ENCODE data around the gene DCX. TPM values are rescaled to one million over a fixed set of nuclear protein-coding genes. Genes with fewer than 3 reads are reported as not detected.

The DCX gene
- polyA plus RNA-seq, 2 donors = under 0.01 to 0.01 TPM

DNA sequence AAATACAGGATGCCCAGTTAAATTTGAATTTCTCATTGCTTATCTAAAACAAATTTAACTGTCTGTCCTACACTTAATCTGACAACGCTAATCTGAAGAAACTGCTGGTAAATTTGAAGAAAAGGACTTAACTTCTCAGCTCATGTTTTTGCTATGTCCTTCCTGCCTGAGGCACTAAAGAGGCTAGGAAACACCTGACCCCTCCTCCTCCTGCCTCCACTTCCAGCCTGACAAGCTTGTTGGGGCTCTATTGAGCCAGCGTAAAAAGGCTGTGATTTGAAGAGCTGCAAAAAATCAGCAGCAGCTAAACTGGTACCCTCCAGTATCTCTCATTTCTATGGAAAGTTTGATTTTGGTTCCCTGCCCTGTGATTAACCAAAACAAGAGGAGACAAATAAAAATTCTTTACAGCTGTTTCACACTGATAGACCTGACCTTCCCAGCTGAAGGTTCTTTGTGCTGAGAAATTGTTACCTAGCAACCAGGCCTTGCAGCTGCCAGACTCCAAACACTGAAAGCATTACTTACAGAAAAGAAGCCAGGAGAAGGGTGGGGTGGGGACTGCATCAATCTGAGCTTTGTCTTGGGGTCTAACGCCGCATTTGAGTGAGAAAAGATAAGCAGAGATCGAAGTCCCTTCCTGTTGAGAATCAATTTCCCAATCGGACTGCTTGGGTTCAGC, 35.0 kb downstream of the DCX start:
- Histone ChIP-seq H3K4me1 (ENCODE audit: control insufficient read depth in 2 of 2, insufficient read depth in 2 of 2, low read length in 1 of 2) (no peaks in the 10 kb centered on the region), H3K27ac (ENCODE audit: low read depth in 2 of 2, low read length in 1 of 2) (no peak overlapping the region), H3K36me3 (ENCODE audit: control insufficient read depth in 2 of 2, insufficient read depth in 2 of 2, low read length in 1 of 2) (no peaks in the 10 kb centered on the region), H3K9me3 (ENCODE audit: control insufficient read depth in 2 of 2, insufficient read depth in 1 of 2, low read depth in 1 of 2, low read length in 1 of 2) (no peaks in the 10 kb centered on the region), H3K27me3 (ENCODE audit: control insufficient read depth in 1 of 2, insufficient read depth in 2 of 2, low read length in 2 of 2) (peaks cover 0 to 9% of the 10 kb centered on the region in 2 donors), H3K4me3 (ENCODE audit: low read depth in 1 of 2, low read length in 2 of 2) (no peak overlapping the region)
- 17 to 40% methylated on average over 6 of the region's 6 CpGs for WGBS, 2 donors

DNA sequence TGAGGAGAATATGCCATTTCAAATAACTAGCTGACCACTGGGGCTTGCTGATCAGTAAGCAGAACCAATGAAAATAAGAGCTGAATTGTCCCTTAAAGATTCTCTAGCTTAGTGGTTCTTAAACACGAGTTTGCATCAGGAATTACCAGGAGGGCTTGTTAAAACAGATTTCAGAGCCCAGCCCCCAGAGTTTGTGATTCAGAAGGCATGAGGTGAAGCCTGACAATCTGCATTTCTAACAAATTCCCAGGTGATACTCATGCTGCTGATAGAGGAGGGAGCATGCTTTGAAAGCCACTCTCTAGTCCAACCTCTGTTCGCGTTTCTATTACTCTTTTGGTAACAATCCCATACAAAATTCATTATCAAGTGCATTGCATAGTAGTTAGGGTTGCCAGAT, 35.5 kb downstream of the DCX start:
- Histone ChIP-seq H3K27ac (ENCODE audit: low read depth in 2 of 2, low read length in 1 of 2) (no peak overlapping the region), H3K4me3 (ENCODE audit: low read depth in 1 of 2, low read length in 2 of 2) (no peak overlapping the region), H3K4me1 (ENCODE audit: control insufficient read depth in 2 of 2, insufficient read depth in 2 of 2, low read length in 1 of 2) (no peaks in the 10 kb centered on the region), H3K9me3 (ENCODE audit: control insufficient read depth in 2 of 2, insufficient read depth in 1 of 2, low read depth in 1 of 2, low read length in 1 of 2) (no peaks in the 10 kb centered on the region), H3K36me3 (ENCODE audit: control insufficient read depth in 2 of 2, insufficient read depth in 2 of 2, low read length in 1 of 2) (no peaks in the 10 kb centered on the region), H3K27me3 (ENCODE audit: control insufficient read depth in 1 of 2, insufficient read depth in 2 of 2, low read length in 2 of 2) (peaks cover 0 to 9% of the 10 kb centered on the region in 2 donors)
- WGBS, 2 donors = 39% methylated on average over 3 of the region's 3 CpGs

DNA sequence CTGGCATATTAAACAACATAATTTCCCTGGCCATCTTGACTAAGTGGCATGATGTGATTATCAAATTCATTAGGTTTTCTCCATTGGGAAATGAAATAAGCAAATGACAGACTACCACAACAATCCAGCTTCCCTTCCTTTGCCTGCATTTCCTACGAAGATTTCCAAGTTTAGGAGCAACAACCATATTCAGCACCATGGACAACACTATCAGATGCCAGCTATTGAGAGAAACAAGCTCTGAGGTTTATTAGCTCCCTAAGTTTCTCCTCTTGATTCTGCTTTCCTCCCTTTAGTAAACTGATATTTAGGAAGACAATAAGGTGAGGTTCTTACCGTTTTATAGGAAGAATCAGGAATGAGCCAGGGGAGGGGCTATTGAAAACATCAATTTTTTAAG, 36.2 kb downstream of the DCX start:
- no peak overlapping the region for H3K27ac ChIP-seq (ENCODE audit: low read depth in 2 of 2, low read length in 1 of 2)
- no peaks in the 10 kb centered on the region for H3K4me1 ChIP-seq (ENCODE audit: control insufficient read depth in 2 of 2, insufficient read depth in 2 of 2, low read length in 1 of 2)
- H3K9me3 ChIP-seq (ENCODE audit: control insufficient read depth in 2 of 2, insufficient read depth in 1 of 2, low read depth in 1 of 2, low read length in 1 of 2) = no peaks in the 10 kb centered on the region
- 17 to 25% methylated on average over 2 of the region's 2 CpGs for WGBS, 2 donors
- no peaks in the 10 kb centered on the region for H3K36me3 ChIP-seq (ENCODE audit: control insufficient read depth in 2 of 2, insufficient read depth in 2 of 2, low read length in 1 of 2)
- no peak overlapping the region for H3K4me3 ChIP-seq (ENCODE audit: low read depth in 1 of 2, low read length in 2 of 2)
- H3K27me3 ChIP-seq (ENCODE audit: control insufficient read depth in 1 of 2, insufficient read depth in 2 of 2, low read length in 2 of 2) = peaks cover 0 to 9% of the 10 kb centered on the region in 2 donors

GRCh38 chrX:111372086-111372485, 39.9 kb downstream of the DCX start:
- no peak overlapping the region for H3K27ac ChIP-seq (ENCODE audit: low read depth in 2 of 2, low read length in 1 of 2)
- H3K4me1 ChIP-seq (ENCODE audit: control insufficient read depth in 2 of 2, insufficient read depth in 2 of 2, low read length in 1 of 2) = no peaks in the 10 kb centered on the region
- no peak overlapping the region for H3K4me3 ChIP-seq (ENCODE audit: low read depth in 1 of 2, low read length in 2 of 2)
- WGBS, 2 donors = 39 to 60% methylated on average over 5 of the region's 5 CpGs
- peaks cover 0 to 5% of the 10 kb centered on the region in 2 donors for H3K27me3 ChIP-seq (ENCODE audit: control insufficient read depth in 1 of 2, insufficient read depth in 2 of 2, low read length in 2 of 2)
- H3K36me3 ChIP-seq (ENCODE audit: control insufficient read depth in 2 of 2, insufficient read depth in 2 of 2, low read length in 1 of 2) = no peaks in the 10 kb centered on the region
- H3K9me3 ChIP-seq (ENCODE audit: control insufficient read depth in 2 of 2, insufficient read depth in 1 of 2, low read depth in 1 of 2, low read length in 1 of 2) = no peaks in the 10 kb centered on the region

- Histone ChIP-seq H3K27me3 (ENCODE audit: control insufficient read depth in 1 of 2, insufficient read depth in 2 of 2, low read length in 2 of 2) (peaks cover 0 to 8% of the 10 kb centered on the region in 2 donors), H3K27ac (ENCODE audit: low read depth in 2 of 2, low read length in 1 of 2) (no peak overlapping the region), H3K4me3 (ENCODE audit: low read depth in 1 of 2, low read length in 2 of 2) (no peak overlapping the region), H3K9me3 (ENCODE audit: control insufficient read depth in 2 of 2, insufficient read depth in 1 of 2, low read depth in 1 of 2, low read length in 1 of 2) (no peaks in the 10 kb centered on the region), H3K36me3 (ENCODE audit: control insufficient read depth in 2 of 2, insufficient read depth in 2 of 2, low read length in 1 of 2) (no peaks in the 10 kb centered on the region), H3K4me1 (ENCODE audit: control insufficient read depth in 2 of 2, insufficient read depth in 2 of 2, low read length in 1 of 2) (no peaks in the 10 kb centered on the region)
- WGBS, 2 donors = 82 to 90% methylated on average over 2 of the region's 2 CpGs
Observed at GRCh38 chrX:111365770-111366325, 46.1 kb downstream of the DCX start.

GRCh38 chrX:111363741-111364140, 48.3 kb downstream of the DCX start:
- Histone ChIP-seq H3K36me3 (ENCODE audit: control insufficient read depth in 2 of 2, insufficient read depth in 2 of 2, low read length in 1 of 2) (no peaks in the 10 kb centered on the region), H3K27ac (ENCODE audit: low read depth in 2 of 2, low read length in 1 of 2) (no peak overlapping the region), H3K4me1 (ENCODE audit: control insufficient read depth in 2 of 2, insufficient read depth in 2 of 2, low read length in 1 of 2) (no peaks in the 10 kb centered on the region), H3K9me3 (ENCODE audit: control insufficient read depth in 2 of 2, insufficient read depth in 1 of 2, low read depth in 1 of 2, low read length in 1 of 2) (no peaks in the 10 kb centered on the region), H3K4me3 (ENCODE audit: low read depth in 1 of 2, low read length in 2 of 2) (no peak overlapping the region), H3K27me3 (ENCODE audit: control insufficient read depth in 1 of 2, insufficient read depth in 2 of 2, low read length in 2 of 2) (peaks cover 0 to 8% of the 10 kb centered on the region in 2 donors)
- 87 to 93% methylated on average over 3 of the region's 3 CpGs for WGBS, 2 donors

DNA sequence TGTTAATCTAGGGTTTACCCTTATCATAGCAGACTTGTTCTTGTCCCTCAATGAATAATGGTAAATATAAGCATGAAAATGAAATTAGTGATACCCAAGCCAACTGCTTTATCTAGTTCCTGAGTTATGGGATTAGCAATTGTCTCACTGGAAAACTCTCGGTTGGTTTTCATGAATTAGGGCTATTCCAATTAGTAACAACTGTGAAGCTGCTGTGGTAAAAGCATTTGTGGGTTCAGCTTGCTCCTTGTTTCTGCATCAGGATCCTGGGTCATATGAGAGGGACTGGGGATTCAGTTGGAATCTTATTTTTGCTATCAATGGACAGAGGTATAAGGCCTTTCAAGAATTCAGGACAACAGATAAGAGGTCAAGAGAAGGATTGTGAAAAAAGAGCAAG, 50.2 kb downstream of the DCX start:
- no peak overlapping the region for H3K4me3 ChIP-seq (ENCODE audit: low read depth in 1 of 2, low read length in 2 of 2)
- H3K27me3 ChIP-seq (ENCODE audit: control insufficient read depth in 1 of 2, insufficient read depth in 2 of 2, low read length in 2 of 2) = peaks cover 0 to 5% of the 10 kb centered on the region in 2 donors
- no peaks in the 10 kb centered on the region for H3K4me1 ChIP-seq (ENCODE audit: control insufficient read depth in 2 of 2, insufficient read depth in 2 of 2, low read length in 1 of 2)
- 78% methylated on average over 1 of the region's 1 CpG for WGBS, 2 donors
- no peaks in the 10 kb centered on the region for H3K36me3 ChIP-seq (ENCODE audit: control insufficient read depth in 2 of 2, insufficient read depth in 2 of 2, low read length in 1 of 2)
- no peaks in the 10 kb centered on the region for H3K9me3 ChIP-seq (ENCODE audit: control insufficient read depth in 2 of 2, insufficient read depth in 1 of 2, low read depth in 1 of 2, low read length in 1 of 2)
- no peak overlapping the region for H3K27ac ChIP-seq (ENCODE audit: low read depth in 2 of 2, low read length in 1 of 2)

DNA sequence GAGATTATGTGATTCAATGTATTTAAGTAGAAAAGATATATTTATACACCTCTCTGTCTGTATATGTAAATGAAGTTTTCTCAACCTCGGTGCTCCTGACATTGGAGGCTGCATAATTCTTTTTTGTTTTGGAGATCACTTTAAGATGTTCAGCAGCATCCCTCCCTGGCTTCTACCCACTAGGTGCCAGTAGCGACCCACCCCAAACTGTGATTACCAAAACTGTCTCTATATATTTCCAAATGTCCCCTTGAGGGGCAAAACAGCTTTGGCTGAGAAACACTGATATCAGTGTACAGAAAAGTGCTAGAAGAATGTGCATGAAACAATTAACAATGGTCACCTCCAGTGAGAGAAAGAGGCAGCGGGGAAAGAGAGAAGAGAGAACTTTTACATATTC, 51.2 kb downstream of the DCX start:
- no peaks in the 10 kb centered on the region for H3K4me1 ChIP-seq (ENCODE audit: control insufficient read depth in 2 of 2, insufficient read depth in 2 of 2, low read length in 1 of 2)
- WGBS, 2 donors = 57 to 61% methylated on average over 3 of the region's 3 CpGs
- peaks cover 0 to 2% of the 10 kb centered on the region in 2 donors for H3K27me3 ChIP-seq (ENCODE audit: control insufficient read depth in 1 of 2, insufficient read depth in 2 of 2, low read length in 2 of 2)
- H3K4me3 ChIP-seq (ENCODE audit: low read depth in 1 of 2, low read length in 2 of 2) = no peak overlapping the region
- H3K9me3 ChIP-seq (ENCODE audit: control insufficient read depth in 2 of 2, insufficient read depth in 1 of 2, low read depth in 1 of 2, low read length in 1 of 2) = no peaks in the 10 kb centered on the region
- H3K27ac ChIP-seq (ENCODE audit: low read depth in 2 of 2, low read length in 1 of 2) = no peak overlapping the region
- no peaks in the 10 kb centered on the region for H3K36me3 ChIP-seq (ENCODE audit: control insufficient read depth in 2 of 2, insufficient read depth in 2 of 2, low read length in 1 of 2)

- WGBS, 2 donors = 58 to 61% methylated on average over 2 of the region's 2 CpGs
- Histone ChIP-seq H3K9me3 (ENCODE audit: control insufficient read depth in 2 of 2, insufficient read depth in 1 of 2, low read depth in 1 of 2, low read length in 1 of 2) (no peaks in the 10 kb centered on the region), H3K4me1 (ENCODE audit: control insufficient read depth in 2 of 2, insufficient read depth in 2 of 2, low read length in 1 of 2) (peaks cover 0 to 2% of the 10 kb centered on the region in 2 donors), H3K36me3 (ENCODE audit: control insufficient read depth in 2 of 2, insufficient read depth in 2 of 2, low read length in 1 of 2) (no peaks in the 10 kb centered on the region), H3K4me3 (ENCODE audit: low read depth in 1 of 2, low read length in 2 of 2) (no peak overlapping the region), H3K27me3 (ENCODE audit: control insufficient read depth in 1 of 2, insufficient read depth in 2 of 2, low read length in 2 of 2) (no peaks in the 10 kb centered on the region), H3K27ac (ENCODE audit: low read depth in 2 of 2, low read length in 1 of 2) (no peak overlapping the region)
Observed at GRCh38 chrX:111355523-111356115, 56.4 kb downstream of the DCX start.

GRCh38 chrX:111354496-111354895, 57.5 kb downstream of the DCX start:
- Histone ChIP-seq H3K27me3 (ENCODE audit: control insufficient read depth in 1 of 2, insufficient read depth in 2 of 2, low read length in 2 of 2) (no peaks in the 10 kb centered on the region), H3K4me1 (ENCODE audit: control insufficient read depth in 2 of 2, insufficient read depth in 2 of 2, low read length in 1 of 2) (peaks cover 0 to 2% of the 10 kb centered on the region in 2 donors), H3K27ac (ENCODE audit: low read depth in 2 of 2, low read length in 1 of 2) (no peak overlapping the region), H3K9me3 (ENCODE audit: control insufficient read depth in 2 of 2, insufficient read depth in 1 of 2, low read depth in 1 of 2, low read length in 1 of 2) (no peaks in the 10 kb centered on the region), H3K36me3 (ENCODE audit: control insufficient read depth in 2 of 2, insufficient read depth in 2 of 2, low read length in 1 of 2) (no peaks in the 10 kb centered on the region), H3K4me3 (ENCODE audit: low read depth in 1 of 2, low read length in 2 of 2) (no peak overlapping the region)
- WGBS, 2 donors = 31 to 38% methylated on average over 1 of the region's 1 CpG

Data from esophagus (tissue), 2 donors.